ENCODE data around the gene TMEM272. TPM values are rescaled to one million over a fixed set of nuclear protein-coding genes. Genes with fewer than 3 reads are reported as not detected.

TMEM272 gene
- total RNA-seq, 3 donors from 2014 or later (not counting 1 experiment from before 2014, with no cell fraction given) = 0.08 TPM; not detected in 2

GRCh38 chr13:51764184-51765141 is 80.5 kb downstream of the TMEM272 start:
- ATAC-seq = peak; percentile 86 to 93 (median 92)
- peaks cover 18% of the 10 kb centered on the region for H3K36me3 Mint-ChIP-seq
- H3K36me3 ChIP-seq (ENCODE audit: control insufficient read depth, insufficient read depth, low read length) = peaks cover 18% of the 10 kb centered on the region
- H3K27me3 Mint-ChIP-seq (ENCODE audit: low read depth in 2 of 2) = no peaks in the 10 kb centered on the region
- peak overlapping the region; percentile 57 for H3K27ac ChIP-seq (ENCODE audit: low read length)
- intact Hi-C loops (cut with micrococcal nuclease) = loop anchor here (1.0 to 2.0 kb wide), 2 partner anchors 39 to 312 kb away; partner anchors contain the start of gene INTS6
- peak; percentile 52 to 81 for DNase-seq
- peaks cover 16 to 17% of the 10 kb centered on the region in 2 donors for H3K4me1 Mint-ChIP-seq
- WGBS (ENCODE audit: insufficient coverage) = 24% methylated on average over 11 of the region's 12 CpGs
- TF ChIP-seq CTCF (IDR thresholded peaks at IDR 0.05) = no peak
- H3K9me3 Mint-ChIP-seq = no peaks in the 10 kb centered on the region
- no peak overlapping the region for H3K4me3 ChIP-seq (ENCODE audit: low read length)
- H3K9me3 ChIP-seq (ENCODE audit: control insufficient read depth, insufficient read depth, low read length) = no peaks in the 10 kb centered on the region
- peak overlapping the region; percentile 70 for H3K4me3 Mint-ChIP-seq
- peaks cover 13% of the 10 kb centered on the region for H3K4me1 ChIP-seq (ENCODE audit: control insufficient read depth, insufficient read depth, low read length)
- H3K27me3 ChIP-seq (ENCODE audit: control insufficient read depth, insufficient read depth, low read length) = no peaks in the 10 kb centered on the region
- peak overlapping the region; percentile 79 to 95 for H3K27ac Mint-ChIP-seq

GRCh38 chr13:51763486-51763885 is 81.5 kb downstream of the TMEM272 start:
- Histone ChIP-seq H3K27ac (ENCODE audit: low read length) (no peak overlapping the region), H3K4me3 (ENCODE audit: low read length) (no peak overlapping the region), H3K27me3 (ENCODE audit: control insufficient read depth, insufficient read depth, low read length) (no peaks in the 10 kb centered on the region), H3K4me1 (ENCODE audit: control insufficient read depth, insufficient read depth, low read length) (peaks cover 13% of the 10 kb centered on the region), H3K36me3 (ENCODE audit: control insufficient read depth, insufficient read depth, low read length) (peaks cover 25% of the 10 kb centered on the region), H3K9me3 (ENCODE audit: control insufficient read depth, insufficient read depth, low read length) (no peaks in the 10 kb centered on the region)
- DNase-seq (no peak), ATAC-seq (no peak)
- no peak overlapping the region for H3K4me3 Mint-ChIP-seq
- no peaks in the 10 kb centered on the region for H3K9me3 Mint-ChIP-seq
- H3K27me3 Mint-ChIP-seq (ENCODE audit: low read depth in 2 of 2) = no peaks in the 10 kb centered on the region
- intact Hi-C loops (cut with micrococcal nuclease) = no loop called here
- peaks cover 19% of the 10 kb centered on the region for H3K36me3 Mint-ChIP-seq
- 95% methylated on average over 2 of the region's 2 CpGs for WGBS (ENCODE audit: insufficient coverage)
- peak overlapping the region; percentile 52 to 79 for H3K27ac Mint-ChIP-seq
- TF ChIP-seq CTCF (IDR thresholded peaks at IDR 0.05) = no peak
- peaks cover 16 to 17% of the 10 kb centered on the region in 2 donors for H3K4me1 Mint-ChIP-seq

Other genes starting within 250 kb of the TMEM272 start
- gene DHRS12, start 41.0 kb downstream of the TMEM272 start, total RNA-seq = 10 to 100 TPM in 2 of 3 donors, 1 to 10 TPM in 1; 7.0 to 11.7 (median 10.4) TPM
- gene CCDC70, start 16.8 kb upstream of the TMEM272 start, total RNA-seq = not detected
- gene ATP7B, start 166.3 kb upstream of the TMEM272 start, total RNA-seq = under 1 TPM; 0.45 to 0.64 (median 0.58) TPM
- gene ALG11, start 167.2 kb upstream of the TMEM272 start, total RNA-seq = 10 to 100 TPM; 30.8 to 35.8 (median 35.2) TPM
- 1 to 10 TPM; 6.2 to 9.8 (median 7.0) TPM for gene UTP14C, start 179.5 kb upstream of the TMEM272 start, total RNA-seq